GM06990 (cell line): ENCODE results near the gene CSF2.

Experiments
- DNase-seq: peaks from one replicate; pipeline ENCODE4 v3.0.0-alpha.2; 2011; ENCODE audit not compliant: insufficient read length; ENCODE audit errors: extremely low read depth
- H3K27me3 ChIP-seq: replicated peaks from 2 replicates; pipeline ENCODE4 v1.6.0; 2011; ENCODE audit warnings: low read length; ENCODE audit not compliant: control insufficient read depth, insufficient read depth
- H3K36me3 ChIP-seq: 2 replicates; pipeline ENCODE4 v1.5.1; 2011; ENCODE audit warnings: low read length; ENCODE audit not compliant: control insufficient read depth, insufficient read depth
- H3K4me3 ChIP-seq: replicated peaks from 2 replicates; pipeline ENCODE4 v1.5.1; 2011; ENCODE audit warnings: low read depth, mild to moderate bottlenecking, control low read depth, low read length
- CTCF ChIP-seq: IDR thresholded peaks from 2 replicates; pipeline ENCODE4 v1.5.1; 2011; ENCODE audit warnings: low read length, control low read depth, mild to moderate bottlenecking, inconsistent platforms; ENCODE audit not compliant: insufficient read depth, poor library complexity, severe bottlenecking

The CSF2 gene

GRCh38 chr5:132076202-132076830 is 2.7 kb downstream of the CSF2 start:
- Histone ChIP-seq H3K36me3 (no peaks in the 10 kb centered on the region), H3K4me3 (no peak overlapping the region), H3K27me3 (no peaks in the 10 kb centered on the region; the same call in 1 of the 2 replicates)
- no peak for TF ChIP-seq CTCF
- no peak for DNase-seq

- H3K36me3 ChIP-seq: no peaks in the 10 kb centered on the region
- no peaks in the 10 kb centered on the region; the same call in 1 of the 2 replicates for H3K27me3 ChIP-seq
- TF ChIP-seq CTCF: no peak
- no peak for DNase-seq
- no peak overlapping the region for H3K4me3 ChIP-seq
Observed at GRCh38 chr5:132076983-132077382, 3.4 kb downstream of the CSF2 start.

DNA sequence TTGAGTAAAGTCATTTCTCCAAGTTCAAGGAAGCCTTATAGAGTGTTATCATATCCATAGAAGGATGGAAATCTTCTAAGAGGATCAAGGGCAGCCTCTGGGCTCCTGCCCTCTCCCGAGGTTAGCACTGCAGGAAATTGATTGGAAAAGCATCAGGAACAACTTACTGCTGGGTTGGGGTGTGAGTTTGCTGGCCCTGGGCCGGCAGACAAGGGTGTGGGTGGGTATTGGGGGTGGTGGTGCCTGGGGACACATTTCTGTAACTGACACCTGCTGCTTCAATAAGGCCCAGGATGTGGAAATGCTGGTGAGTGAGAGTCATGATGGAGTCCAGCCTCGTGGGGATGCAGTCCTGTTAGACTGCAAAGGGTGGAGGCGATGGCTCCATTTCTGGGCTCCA is 5.5 kb downstream of the CSF2 start:
- no peak for DNase-seq
- TF ChIP-seq CTCF: no peak
- Histone ChIP-seq H3K4me3 (no peak overlapping the region), H3K27me3 (no peaks in the 10 kb centered on the region; the same call in 1 of the 2 replicates), H3K36me3 (no peaks in the 10 kb centered on the region)

DNA sequence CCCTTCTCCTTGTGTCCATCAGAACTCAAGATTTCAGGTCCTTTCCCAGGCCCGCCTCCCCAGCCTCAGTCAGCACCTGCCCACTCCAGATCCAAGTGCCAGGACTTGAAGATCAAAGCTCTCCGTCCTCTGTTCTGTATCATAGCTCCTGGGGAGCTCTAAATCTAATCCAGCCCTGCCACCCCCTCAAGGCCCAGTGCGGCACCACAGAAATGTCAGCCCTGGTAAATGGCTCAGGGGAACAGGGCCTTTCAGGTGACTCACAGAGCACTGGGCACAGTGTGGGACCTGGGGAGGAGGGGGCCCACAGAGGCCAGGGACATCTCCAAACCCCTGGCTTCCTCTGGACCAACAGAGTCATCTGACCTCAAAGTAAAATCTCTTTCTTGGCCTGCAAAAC is 6.0 kb downstream of the CSF2 start:
- TF ChIP-seq CTCF: no peak
- Histone ChIP-seq H3K36me3 (no peaks in the 10 kb centered on the region), H3K4me3 (no peak overlapping the region), H3K27me3 (no peaks in the 10 kb centered on the region; the same call in 1 of the 2 replicates)
- no peak for DNase-seq

DNA sequence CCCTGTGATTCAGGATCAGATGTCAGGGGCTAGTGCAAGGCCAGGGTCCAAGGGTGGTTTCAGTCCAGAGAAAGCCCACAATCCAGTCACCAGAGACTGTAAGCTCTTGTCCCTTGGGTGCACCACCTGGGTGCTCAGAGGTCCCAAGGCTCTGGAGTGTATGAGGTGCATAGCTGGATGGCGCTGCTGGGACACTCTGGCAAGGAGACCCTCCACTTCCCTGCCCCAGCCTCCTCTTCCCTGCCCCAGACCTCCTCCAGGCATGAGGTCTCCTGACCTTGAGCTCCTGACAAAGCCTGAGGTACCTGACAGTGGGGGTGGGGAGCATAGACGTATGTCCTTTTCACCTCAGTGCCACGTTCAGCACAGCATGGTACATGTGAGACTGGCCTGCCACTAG is 7.0 kb downstream of the CSF2 start:
- H3K36me3 ChIP-seq: no peaks in the 10 kb centered on the region
- no peak for TF ChIP-seq CTCF

GRCh38 chr5:132081458-132081857 is 7.9 kb downstream of the CSF2 start:
- no peak for TF ChIP-seq CTCF
- H3K27me3 ChIP-seq: no peaks in the 10 kb centered on the region; the same call in 1 of the 2 replicates
- no peaks in the 10 kb centered on the region for H3K36me3 ChIP-seq
- no peak for DNase-seq
- H3K4me3 ChIP-seq: no peak overlapping the region

More for the DNA sequence above, 7.0 kb downstream of the CSF2 start:
- no peaks in the 10 kb centered on the region; the same call in 1 of the 2 replicates for H3K27me3 ChIP-seq
- H3K4me3 ChIP-seq: no peak overlapping the region
- DNase-seq: no peak
